Breast epithelium (tissue), 3 donors: Measurements from ENCODE around the gene AURKA.

Experiments used
- CTCF ChIP-seq, 3 donors: fragments of 450-650 bp; IDR thresholded peaks; one replicate each; pipeline ENCODE4 v1.5.1; 2016 to 2017; ENCODE audit warnings: antibody characterized with exemption in 3 of 3, mild to moderate bottlenecking in 3 of 3, moderate library complexity in 3 of 3
- POLR2A ChIP-seq: fragments of 450-650 bp; IDR thresholded peaks from one replicate; pipeline ENCODE4 v1.6.1; 2016; ENCODE audit warnings: antibody characterized with exemption, mild to moderate bottlenecking, moderate library complexity

DNA sequence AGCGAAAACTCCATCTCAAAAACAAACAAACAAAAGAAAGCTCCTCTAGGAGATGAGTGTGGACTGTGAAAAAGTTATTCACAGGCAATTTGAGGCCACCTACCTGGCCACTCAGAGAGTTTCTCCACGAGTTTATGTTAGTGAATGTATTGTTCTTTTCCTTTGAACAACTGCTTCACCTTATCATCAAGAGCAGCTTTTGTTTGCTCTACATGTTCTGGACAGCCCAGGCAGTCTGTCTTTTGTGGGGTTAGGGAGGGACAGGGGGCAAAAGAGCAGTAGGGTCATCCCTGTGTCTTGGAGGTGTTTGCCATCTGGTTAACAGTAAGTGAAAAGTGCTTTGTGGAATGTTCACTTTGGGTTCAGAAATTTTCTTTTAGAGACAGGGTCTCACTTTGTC lies 28.0 kb upstream of the AURKA start:
- TF ChIP-seq CTCF (IDR thresholded peaks at IDR 0.05), result no peak
- TF ChIP-seq POLR2A, result no peak
